HEK293 (cell line): ENCODE results near the gene COL8A1.

Experiments used
- EGR2 ChIP-seq: fragments of 450-650 bp; formaldehyde crosslinking; IDR thresholded peaks from 2 replicates; pipeline ENCODE4 v1.5.1; 2016; ENCODE audit warnings: low read depth, missing biosample characterization, missing genetic modification characterization
- GLIS1 ChIP-seq: fragments of 450-650 bp; formaldehyde crosslinking; IDR thresholded peaks from 2 replicates; pipeline ENCODE4 v1.5.1; 2016; ENCODE audit warnings: missing biosample characterization, missing genetic modification characterization
- KLF7 ChIP-seq: fragments of 450-650 bp; formaldehyde crosslinking; IDR thresholded peaks from 2 replicates; pipeline ENCODE4 v1.5.1; 2016; ENCODE audit warnings: missing biosample characterization, missing genetic modification characterization, borderline replicate concordance
- WT1 ChIP-seq: fragments of 450-650 bp; formaldehyde crosslinking; IDR thresholded peaks from 2 replicates; pipeline ENCODE4 v1.5.1; 2016; ENCODE audit warnings: missing biosample characterization, missing genetic modification characterization
- ZBTB17 ChIP-seq: fragments of 450-650 bp; formaldehyde crosslinking; IDR thresholded peaks from 2 replicates; pipeline ENCODE4 v1.5.1; 2016; ENCODE audit warnings: missing biosample characterization, missing genetic modification characterization
- ZBTB48 ChIP-seq: fragments of 450-650 bp; formaldehyde crosslinking; IDR thresholded peaks from 2 replicates; pipeline ENCODE4 v1.5.1; 2016; ENCODE audit warnings: missing biosample characterization, missing genetic modification characterization
- ZBTB8A ChIP-seq: fragments of 450-650 bp; formaldehyde crosslinking; IDR thresholded peaks from 2 replicates; pipeline ENCODE4 v1.5.1; 2016; ENCODE audit warnings: missing biosample characterization, missing genetic modification characterization
- ZEB2 ChIP-seq: fragments of 450-650 bp; formaldehyde crosslinking; IDR thresholded peaks from 2 replicates; pipeline ENCODE4 v1.5.1; 2016; ENCODE audit warnings: missing biosample characterization, missing genetic modification characterization
- ZFHX2 ChIP-seq: fragments of 450-650 bp; formaldehyde crosslinking; conservative IDR thresholded peaks from 2 replicates; pipeline ENCODE4 v1.5.1; 2016; ENCODE audit warnings: missing biosample characterization, missing genetic modification characterization
- ZNF121 ChIP-seq: fragments of 450-650 bp; formaldehyde crosslinking; IDR thresholded peaks from 2 replicates; pipeline ENCODE4 v1.5.1; 2016; ENCODE audit warnings: missing biosample characterization, missing genetic modification characterization
- ZNF133 ChIP-seq: fragments of 450-650 bp; formaldehyde crosslinking; IDR thresholded peaks from 2 replicates; pipeline ENCODE4 v1.5.1; 2016; ENCODE audit warnings: missing biosample characterization, missing genetic modification characterization
- ZNF266 ChIP-seq: fragments of 450-650 bp; formaldehyde crosslinking; IDR thresholded peaks from 2 replicates; pipeline ENCODE4 v1.5.1; 2016; ENCODE audit warnings: missing biosample characterization, missing genetic modification characterization, low read depth
- ZNF404 ChIP-seq: fragments of 450-650 bp; formaldehyde crosslinking; IDR thresholded peaks from 2 replicates; pipeline ENCODE4 v1.5.1; 2017; ENCODE audit warnings: missing biosample characterization, missing genetic modification characterization
- ZNF426 ChIP-seq: fragments of 450-650 bp; formaldehyde crosslinking; IDR thresholded peaks from 2 replicates; pipeline ENCODE4 v1.5.1; 2017; ENCODE audit warnings: missing biosample characterization, missing genetic modification characterization, mild to moderate bottlenecking, inconsistent platforms, moderate library complexity
- ZNF529 ChIP-seq: fragments of 450-650 bp; formaldehyde crosslinking; IDR thresholded peaks from 2 replicates; pipeline ENCODE4 v1.5.1; 2017; ENCODE audit warnings: missing genetic modification characterization, missing biosample characterization; ENCODE audit not compliant: insufficient replicate concordance
- ZNF544 ChIP-seq: fragments of 450-650 bp; formaldehyde crosslinking; IDR thresholded peaks from 2 replicates; pipeline ENCODE4 v1.5.0; 2017; ENCODE audit warnings: missing biosample characterization, missing genetic modification characterization
- ZNF561 ChIP-seq: fragments of 450-650 bp; IDR thresholded peaks from 2 replicates; pipeline ENCODE4 v1.5.1; 2018; ENCODE audit warnings: missing biosample characterization, missing genetic modification characterization, borderline replicate concordance
- ZNF571 ChIP-seq: fragments of 450-650 bp; formaldehyde crosslinking; IDR thresholded peaks from 2 replicates; pipeline ENCODE4 v1.5.0; 2017; ENCODE audit warnings: missing biosample characterization, missing genetic modification characterization
- ZNF610 ChIP-seq: fragments of 450-650 bp; formaldehyde crosslinking; IDR thresholded peaks from 2 replicates; pipeline ENCODE4 v1.5.1; 2016; ENCODE audit warnings: missing biosample characterization, missing genetic modification characterization, borderline replicate concordance
- ZNF629 ChIP-seq: fragments of 450-650 bp; formaldehyde crosslinking; IDR thresholded peaks from 2 replicates; pipeline ENCODE4 v1.5.1; 2017; ENCODE audit warnings: missing biosample characterization, missing genetic modification characterization
- ZNF660 ChIP-seq: fragments of 450-650 bp; IDR thresholded peaks from 2 replicates; pipeline ENCODE4 v1.5.1; 2018; ENCODE audit warnings: missing biosample characterization, mild to moderate bottlenecking, missing genetic modification characterization
- ZNF747 ChIP-seq: fragments of 450-650 bp; formaldehyde crosslinking; IDR thresholded peaks from 2 replicates; pipeline ENCODE4 v1.5.1; 2016; ENCODE audit warnings: missing biosample characterization, missing genetic modification characterization
- TF ChIP-seq, protein P1 (sequence below): fragments of 450-650 bp; formaldehyde crosslinking; IDR thresholded peaks from 2 replicates; pipeline ENCODE4 v1.5.1; 2016; ENCODE audit warnings: missing biosample characterization, missing genetic modification characterization, borderline replicate concordance
- TF ChIP-seq, protein P2 (sequence below): fragments of 450-650 bp; formaldehyde crosslinking; IDR thresholded peaks from 2 replicates; pipeline ENCODE4 v1.5.1; 2016; ENCODE audit warnings: missing biosample characterization, missing genetic modification characterization
- TF ChIP-seq, protein P3 (sequence below): fragments of 450-650 bp; formaldehyde crosslinking; optimal IDR thresholded peaks from 2 replicates; pipeline ENCODE3; 2016; ENCODE audit warnings: missing biosample characterization, mild to moderate bottlenecking, missing genetic modification characterization
- TF ChIP-seq, protein P4 (sequence below): fragments of 450-650 bp; formaldehyde crosslinking; conservative IDR thresholded peaks from 2 replicates; pipeline ENCODE4 v1.5.1; 2016; ENCODE audit warnings: low read depth, missing biosample characterization, missing genetic modification characterization
- TF ChIP-seq, protein P5 (sequence below): fragments of 450-650 bp; formaldehyde crosslinking; IDR thresholded peaks from 2 replicates; pipeline ENCODE4 v1.5.1; 2016; ENCODE audit warnings: missing biosample characterization, missing genetic modification characterization
- TF ChIP-seq, protein P6 (sequence below): fragments of 450-650 bp; formaldehyde crosslinking; IDR thresholded peaks from 2 replicates; pipeline ENCODE4 v1.5.0; 2017; ENCODE audit warnings: missing biosample characterization, missing genetic modification characterization, borderline replicate concordance

The COL8A1 gene

DNA sequence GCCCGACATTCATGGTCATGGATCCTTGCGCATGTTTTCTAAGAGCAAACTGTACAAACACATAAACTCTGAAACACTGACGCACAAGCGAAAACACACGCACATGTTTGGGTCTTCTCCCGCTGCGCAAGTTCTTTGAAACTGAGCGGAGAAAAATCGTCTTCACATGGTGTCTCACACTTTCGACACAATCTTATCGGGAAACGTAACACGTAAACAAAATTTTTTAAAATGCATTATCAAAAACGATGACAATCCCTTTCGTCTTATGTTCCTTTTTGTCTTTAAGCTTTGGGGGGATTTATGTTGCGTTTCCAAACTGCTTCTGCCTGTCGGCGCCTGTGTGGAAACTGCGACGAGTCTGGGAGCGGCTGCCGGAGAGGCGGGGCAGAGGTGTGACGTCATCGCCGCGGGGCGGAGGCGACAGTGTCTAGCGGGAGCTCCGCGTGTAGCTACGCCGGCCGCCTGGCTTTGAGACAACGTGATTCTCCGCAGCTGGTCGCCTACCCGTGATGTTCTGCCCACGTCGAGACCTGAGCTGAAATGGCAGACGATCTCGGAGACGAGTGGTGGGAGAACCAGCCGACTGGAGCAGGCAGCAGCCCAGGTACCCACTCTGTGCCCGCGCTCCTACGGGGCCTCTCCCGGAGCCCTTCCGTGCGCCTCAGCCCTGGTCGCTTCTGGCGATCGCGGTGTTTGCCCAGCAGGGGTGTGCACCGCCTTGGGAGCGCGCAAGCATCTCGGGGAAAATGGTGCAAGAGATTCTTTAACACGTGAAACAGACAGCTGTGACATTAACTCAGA, 179.2 kb downstream of the COL8A1 start, which contains the start of gene CMSS1 (continued):
- no peak for TF ChIP-seq ZNF121 (tag by site-specific recombination)
- peak; percentile 59 for TF ChIP-seq ZFHX2 (tag by site-specific recombination)
- TF ChIP-seq, protein P1, sequence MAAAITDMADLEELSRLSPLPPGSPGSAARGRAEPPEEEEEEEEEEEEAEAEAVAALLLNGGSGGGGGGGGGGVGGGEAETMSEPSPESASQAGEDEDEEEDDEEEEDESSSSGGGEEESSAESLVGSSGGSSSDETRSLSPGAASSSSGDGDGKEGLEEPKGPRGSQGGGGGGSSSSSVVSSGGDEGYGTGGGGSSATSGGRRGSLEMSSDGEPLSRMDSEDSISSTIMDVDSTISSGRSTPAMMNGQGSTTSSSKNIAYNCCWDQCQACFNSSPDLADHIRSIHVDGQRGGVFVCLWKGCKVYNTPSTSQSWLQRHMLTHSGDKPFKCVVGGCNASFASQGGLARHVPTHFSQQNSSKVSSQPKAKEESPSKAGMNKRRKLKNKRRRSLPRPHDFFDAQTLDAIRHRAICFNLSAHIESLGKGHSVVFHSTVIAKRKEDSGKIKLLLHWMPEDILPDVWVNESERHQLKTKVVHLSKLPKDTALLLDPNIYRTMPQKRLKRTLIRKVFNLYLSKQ (tag by site-specific recombination): no peak
- peak; percentile 84 for TF ChIP-seq ZEB2 (tag by site-specific recombination)
- TF ChIP-seq ZBTB17 (tag by site-specific recombination): peak; percentile 92
- TF ChIP-seq ZNF571: no peak
- peak; percentile 60 for TF ChIP-seq GLIS1 (tag by site-specific recombination)
- TF ChIP-seq WT1 (tag by site-specific recombination): 0 out of 2 replicates have a peak, but pooled peaks have one; percentile 17
- TF ChIP-seq ZNF747 (tag by site-specific recombination): no peak
- peak; percentile 89 for TF ChIP-seq ZNF561 (tag by site-specific recombination)
- TF ChIP-seq, protein P2, sequence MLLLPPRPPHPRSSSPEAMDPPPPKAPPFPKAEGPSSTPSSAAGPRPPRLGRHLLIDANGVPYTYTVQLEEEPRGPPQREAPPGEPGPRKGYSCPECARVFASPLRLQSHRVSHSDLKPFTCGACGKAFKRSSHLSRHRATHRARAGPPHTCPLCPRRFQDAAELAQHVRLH (tag by site-specific recombination): peak; percentile 64; the same call in 1 of the 2 replicates
- 0 out of 2 replicates have a peak, but pooled peaks have one; percentile 24 for TF ChIP-seq ZBTB48 (tag by site-specific recombination)
- no peak for TF ChIP-seq ZNF404 (tag by site-specific recombination)
- TF ChIP-seq ZNF426: no peak
- TF ChIP-seq KLF7: peak; percentile 94
- TF ChIP-seq, protein P3, sequence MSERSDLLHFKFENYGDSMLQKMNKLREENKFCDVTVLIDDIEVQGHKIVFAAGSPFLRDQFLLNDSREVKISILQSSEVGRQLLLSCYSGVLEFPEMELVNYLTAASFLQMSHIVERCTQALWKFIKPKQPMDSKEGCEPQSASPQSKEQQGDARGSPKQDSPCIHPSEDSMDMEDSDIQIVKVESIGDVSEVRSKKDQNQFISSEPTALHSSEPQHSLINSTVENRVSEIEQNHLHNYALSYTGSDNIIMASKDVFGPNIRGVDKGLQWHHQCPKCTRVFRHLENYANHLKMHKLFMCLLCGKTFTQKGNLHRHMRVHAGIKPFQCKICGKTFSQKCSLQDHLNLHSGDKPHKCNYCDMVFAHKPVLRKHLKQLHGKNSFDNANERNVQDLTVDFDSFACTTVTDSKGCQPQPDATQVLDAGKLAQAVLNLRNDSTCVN (tag by site-specific recombination): peak; percentile 87
- TF ChIP-seq ZNF629 (tag by site-specific recombination): peak; percentile 99
- peak; percentile 96 for TF ChIP-seq ZNF610 (tag by site-specific recombination)
- TF ChIP-seq ZNF266 (tag by site-specific recombination): no peak
- no peak for TF ChIP-seq ZNF529 (tag by site-specific recombination)
- TF ChIP-seq, protein P4, sequence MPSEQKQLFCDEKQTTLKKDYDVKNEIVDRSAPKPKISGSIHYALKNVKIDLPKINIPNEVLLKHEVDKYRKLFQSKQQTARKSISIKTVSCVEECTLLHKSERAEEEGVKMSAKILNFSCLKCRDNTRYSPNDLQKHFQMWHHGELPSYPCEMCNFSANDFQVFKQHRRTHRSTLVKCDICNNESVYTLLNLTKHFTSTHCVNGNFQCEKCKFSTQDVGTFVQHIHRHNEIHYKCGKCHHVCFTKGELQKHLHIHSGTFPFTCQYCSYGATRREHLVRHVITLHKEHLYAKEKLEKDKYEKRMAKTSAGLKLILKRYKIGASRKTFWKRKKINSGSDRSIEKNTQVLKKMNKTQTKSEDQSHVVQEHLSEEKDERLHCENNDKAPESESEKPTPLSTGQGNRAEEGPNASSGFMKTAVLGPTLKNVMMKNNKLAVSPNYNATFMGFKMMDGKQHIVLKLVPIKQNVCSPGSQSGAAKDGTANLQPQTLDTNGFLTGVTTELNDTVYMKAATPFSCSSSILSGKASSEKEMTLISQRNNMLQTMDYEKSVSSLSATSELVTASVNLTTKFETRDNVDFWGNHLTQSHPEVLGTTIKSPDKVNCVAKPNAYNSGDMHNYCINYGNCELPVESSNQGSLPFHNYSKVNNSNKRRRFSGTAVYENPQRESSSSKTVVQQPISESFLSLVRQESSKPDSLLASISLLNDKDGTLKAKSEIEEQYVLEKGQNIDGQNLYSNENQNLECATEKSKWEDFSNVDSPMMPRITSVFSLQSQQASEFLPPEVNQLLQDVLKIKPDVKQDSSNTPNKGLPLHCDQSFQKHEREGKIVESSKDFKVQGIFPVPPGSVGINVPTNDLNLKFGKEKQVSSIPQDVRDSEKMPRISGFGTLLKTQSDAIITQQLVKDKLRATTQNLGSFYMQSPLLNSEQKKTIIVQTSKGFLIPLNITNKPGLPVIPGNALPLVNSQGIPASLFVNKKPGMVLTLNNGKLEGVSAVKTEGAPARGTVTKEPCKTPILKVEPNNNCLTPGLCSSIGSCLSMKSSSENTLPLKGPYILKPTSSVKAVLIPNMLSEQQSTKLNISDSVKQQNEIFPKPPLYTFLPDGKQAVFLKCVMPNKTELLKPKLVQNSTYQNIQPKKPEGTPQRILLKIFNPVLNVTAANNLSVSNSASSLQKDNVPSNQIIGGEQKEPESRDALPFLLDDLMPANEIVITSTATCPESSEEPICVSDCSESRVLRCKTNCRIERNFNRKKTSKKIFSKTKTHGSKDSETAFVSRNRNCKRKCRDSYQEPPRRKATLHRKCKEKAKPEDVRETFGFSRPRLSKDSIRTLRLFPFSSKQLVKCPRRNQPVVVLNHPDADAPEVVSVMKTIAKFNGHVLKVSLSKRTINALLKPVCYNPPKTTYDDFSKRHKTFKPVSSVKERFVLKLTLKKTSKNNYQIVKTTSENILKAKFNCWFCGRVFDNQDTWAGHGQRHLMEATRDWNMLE (tag by site-specific recombination): peak; percentile 70
- TF ChIP-seq ZNF660 (tag by site-specific recombination): peak; percentile 52
- TF ChIP-seq EGR2 (tag by site-specific recombination): peak; percentile 61; the same call in 1 of the 2 replicates
- no peak for TF ChIP-seq ZNF133 (tag by site-specific recombination)
- no peak for TF ChIP-seq ZNF544 (tag by site-specific recombination)
- TF ChIP-seq, protein P5, sequence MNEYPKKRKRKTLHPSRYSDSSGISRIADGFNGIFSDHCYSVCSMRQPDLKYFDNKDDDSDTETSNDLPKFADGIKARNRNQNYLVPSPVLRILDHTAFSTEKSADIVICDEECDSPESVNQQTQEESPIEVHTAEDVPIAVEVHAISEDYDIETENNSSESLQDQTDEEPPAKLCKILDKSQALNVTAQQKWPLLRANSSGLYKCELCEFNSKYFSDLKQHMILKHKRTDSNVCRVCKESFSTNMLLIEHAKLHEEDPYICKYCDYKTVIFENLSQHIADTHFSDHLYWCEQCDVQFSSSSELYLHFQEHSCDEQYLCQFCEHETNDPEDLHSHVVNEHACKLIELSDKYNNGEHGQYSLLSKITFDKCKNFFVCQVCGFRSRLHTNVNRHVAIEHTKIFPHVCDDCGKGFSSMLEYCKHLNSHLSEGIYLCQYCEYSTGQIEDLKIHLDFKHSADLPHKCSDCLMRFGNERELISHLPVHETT: peak; percentile 81
- TF ChIP-seq, protein P6, sequence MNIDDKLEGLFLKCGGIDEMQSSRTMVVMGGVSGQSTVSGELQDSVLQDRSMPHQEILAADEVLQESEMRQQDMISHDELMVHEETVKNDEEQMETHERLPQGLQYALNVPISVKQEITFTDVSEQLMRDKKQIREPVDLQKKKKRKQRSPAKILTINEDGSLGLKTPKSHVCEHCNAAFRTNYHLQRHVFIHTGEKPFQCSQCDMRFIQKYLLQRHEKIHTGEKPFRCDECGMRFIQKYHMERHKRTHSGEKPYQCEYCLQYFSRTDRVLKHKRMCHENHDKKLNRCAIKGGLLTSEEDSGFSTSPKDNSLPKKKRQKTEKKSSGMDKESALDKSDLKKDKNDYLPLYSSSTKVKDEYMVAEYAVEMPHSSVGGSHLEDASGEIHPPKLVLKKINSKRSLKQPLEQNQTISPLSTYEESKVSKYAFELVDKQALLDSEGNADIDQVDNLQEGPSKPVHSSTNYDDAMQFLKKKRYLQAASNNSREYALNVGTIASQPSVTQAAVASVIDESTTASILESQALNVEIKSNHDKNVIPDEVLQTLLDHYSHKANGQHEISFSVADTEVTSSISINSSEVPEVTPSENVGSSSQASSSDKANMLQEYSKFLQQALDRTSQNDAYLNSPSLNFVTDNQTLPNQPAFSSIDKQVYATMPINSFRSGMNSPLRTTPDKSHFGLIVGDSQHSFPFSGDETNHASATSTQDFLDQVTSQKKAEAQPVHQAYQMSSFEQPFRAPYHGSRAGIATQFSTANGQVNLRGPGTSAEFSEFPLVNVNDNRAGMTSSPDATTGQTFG (tag by site-specific recombination): no peak
- TF ChIP-seq ZBTB8A: peak; percentile 72
